Fibroblast of lung (primary cell): ENCODE results near the gene NFE2.
"Not testable (repeated sequence)": the region's sequence is repeated elsewhere in the genome, so short reads cannot be mapped to it uniquely, and the experiment has no call there.

ENCODE experiments used
- EZH2 ChIP-seq: IDR thresholded peaks from 2 replicates; pipeline ENCODE4 v1.5.1; 2012; ENCODE audit warnings: low read length, control low read depth, mild to moderate bottlenecking; ENCODE audit errors: missing control alignments
- TF ChIP-seq, protein P1 (sequence below), 2 donors: IDR thresholded peaks in 1 of 2; conservative IDR thresholded peaks in 1 of 2; 1 replicate in 1 of 2; 2 replicates in 1 of 2; pipeline ENCODE4 v1.5.1; 2011 to 2012; ENCODE audit warnings: low read length in 2 of 2, control low read depth in 1 of 2, inconsistent platforms in 1 of 2, low read depth in 1 of 2, mild to moderate bottlenecking in 1 of 2

DNA sequence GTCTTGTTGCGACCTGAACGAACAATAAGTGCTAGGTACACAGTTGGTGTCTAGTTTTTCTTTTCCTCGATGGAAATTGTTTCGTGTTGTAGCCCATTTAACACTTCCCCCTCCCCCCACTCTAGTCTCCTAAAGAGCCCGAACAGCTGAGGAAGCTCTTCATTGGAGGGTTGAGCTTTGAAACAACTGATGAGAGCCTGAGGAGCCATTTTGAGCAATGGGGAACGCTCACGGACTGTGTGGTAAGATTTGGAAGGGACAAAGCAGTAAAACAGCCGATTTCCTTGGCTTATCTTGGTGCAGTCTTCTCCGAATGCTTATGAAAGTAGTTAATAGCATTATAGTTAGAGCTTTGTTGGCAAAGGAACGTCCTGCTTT is 19.6 kb downstream of the NFE2 start:
- not testable (repeated sequence) for TF ChIP-seq EZH2
- TF ChIP-seq, protein P1, sequence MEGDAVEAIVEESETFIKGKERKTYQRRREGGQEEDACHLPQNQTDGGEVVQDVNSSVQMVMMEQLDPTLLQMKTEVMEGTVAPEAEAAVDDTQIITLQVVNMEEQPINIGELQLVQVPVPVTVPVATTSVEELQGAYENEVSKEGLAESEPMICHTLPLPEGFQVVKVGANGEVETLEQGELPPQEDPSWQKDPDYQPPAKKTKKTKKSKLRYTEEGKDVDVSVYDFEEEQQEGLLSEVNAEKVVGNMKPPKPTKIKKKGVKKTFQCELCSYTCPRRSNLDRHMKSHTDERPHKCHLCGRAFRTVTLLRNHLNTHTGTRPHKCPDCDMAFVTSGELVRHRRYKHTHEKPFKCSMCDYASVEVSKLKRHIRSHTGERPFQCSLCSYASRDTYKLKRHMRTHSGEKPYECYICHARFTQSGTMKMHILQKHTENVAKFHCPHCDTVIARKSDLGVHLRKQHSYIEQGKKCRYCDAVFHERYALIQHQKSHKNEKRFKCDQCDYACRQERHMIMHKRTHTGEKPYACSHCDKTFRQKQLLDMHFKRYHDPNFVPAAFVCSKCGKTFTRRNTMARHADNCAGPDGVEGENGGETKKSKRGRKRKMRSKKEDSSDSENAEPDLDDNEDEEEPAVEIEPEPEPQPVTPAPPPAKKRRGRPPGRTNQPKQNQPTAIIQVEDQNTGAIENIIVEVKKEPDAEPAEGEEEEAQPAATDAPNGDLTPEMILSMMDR (conservative IDR thresholded peaks at IDR 0.05 in 1 of 2, IDR thresholded peaks at IDR 0.05 in 1 of 2; ENCODE audit: low read depth in 1 of 2, low read length in 2 of 2), result not testable (repeated sequence)
